Measurements from ENCODE around the gene PRPH.

DNA sequence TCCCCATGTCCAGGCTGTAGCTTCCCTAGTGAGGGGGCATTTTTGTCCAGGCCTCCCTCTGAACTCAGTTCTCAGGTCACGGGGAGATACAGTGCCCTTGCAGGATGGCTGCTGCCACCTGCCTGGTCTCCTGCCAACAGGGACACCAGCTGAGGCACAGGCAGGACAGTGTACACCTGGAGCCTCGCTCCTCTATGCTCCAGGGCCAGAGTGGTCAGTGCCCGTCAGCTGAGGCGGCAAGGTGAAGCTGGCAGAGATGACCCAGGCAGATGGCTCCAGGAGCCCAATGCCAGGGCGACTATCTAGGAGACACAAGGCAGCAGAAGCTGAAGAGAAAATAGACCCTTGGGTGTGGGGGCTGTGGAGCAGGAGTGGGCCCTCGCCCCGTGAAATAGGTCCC, 17.5 kb upstream of the PRPH start:
- TF ChIP-seq, protein P1, sequence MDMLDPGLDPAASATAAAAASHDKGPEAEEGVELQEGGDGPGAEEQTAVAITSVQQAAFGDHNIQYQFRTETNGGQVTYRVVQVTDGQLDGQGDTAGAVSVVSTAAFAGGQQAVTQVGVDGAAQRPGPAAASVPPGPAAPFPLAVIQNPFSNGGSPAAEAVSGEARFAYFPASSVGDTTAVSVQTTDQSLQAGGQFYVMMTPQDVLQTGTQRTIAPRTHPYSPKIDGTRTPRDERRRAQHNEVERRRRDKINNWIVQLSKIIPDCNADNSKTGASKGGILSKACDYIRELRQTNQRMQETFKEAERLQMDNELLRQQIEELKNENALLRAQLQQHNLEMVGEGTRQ (IDR thresholded peaks at IDR 0.05; ENCODE audit: low read depth, low read length) = no peak
- TF ChIP-seq CEBPB (IDR thresholded peaks at IDR 0.05; ENCODE audit: low read depth, low read length) (no peak), MAZ (IDR thresholded peaks at IDR 0.05; ENCODE audit: borderline replicate concordance, low read depth, low read length) (no peak), BHLHE40 (IDR thresholded peaks at IDR 0.05; ENCODE audit: low read depth, low read length) (no peak), RFX5 (IDR thresholded peaks at IDR 0.05; ENCODE audit: low read depth, low read length) (no peak), POLR2A (IDR thresholded peaks at IDR 0.05; ENCODE audit: low read depth, low read length) (no peak), RAD21 (IDR thresholded peaks at IDR 0.05; ENCODE audit: low read length) (no peak), CHD1 (IDR thresholded peaks at IDR 0.05; ENCODE audit: low read depth, low read length) (no peak), RCOR1 (IDR thresholded peaks at IDR 0.05; ENCODE audit: insufficient replicate concordance, low read length) (no peak), SMC3 (IDR thresholded peaks at IDR 0.05; ENCODE audit: low read depth, low read length) (no peak), FOS (IDR thresholded peaks at IDR 0.05; ENCODE audit: low read depth, low read length) (no peak), ELK1 (IDR thresholded peaks at IDR 0.05; ENCODE audit: borderline replicate concordance, low read depth, low read length) (no peak), MAFK (IDR thresholded peaks at IDR 0.05; ENCODE audit: low read depth, low read length) (no peak)
- TF ChIP-seq, protein P2, sequence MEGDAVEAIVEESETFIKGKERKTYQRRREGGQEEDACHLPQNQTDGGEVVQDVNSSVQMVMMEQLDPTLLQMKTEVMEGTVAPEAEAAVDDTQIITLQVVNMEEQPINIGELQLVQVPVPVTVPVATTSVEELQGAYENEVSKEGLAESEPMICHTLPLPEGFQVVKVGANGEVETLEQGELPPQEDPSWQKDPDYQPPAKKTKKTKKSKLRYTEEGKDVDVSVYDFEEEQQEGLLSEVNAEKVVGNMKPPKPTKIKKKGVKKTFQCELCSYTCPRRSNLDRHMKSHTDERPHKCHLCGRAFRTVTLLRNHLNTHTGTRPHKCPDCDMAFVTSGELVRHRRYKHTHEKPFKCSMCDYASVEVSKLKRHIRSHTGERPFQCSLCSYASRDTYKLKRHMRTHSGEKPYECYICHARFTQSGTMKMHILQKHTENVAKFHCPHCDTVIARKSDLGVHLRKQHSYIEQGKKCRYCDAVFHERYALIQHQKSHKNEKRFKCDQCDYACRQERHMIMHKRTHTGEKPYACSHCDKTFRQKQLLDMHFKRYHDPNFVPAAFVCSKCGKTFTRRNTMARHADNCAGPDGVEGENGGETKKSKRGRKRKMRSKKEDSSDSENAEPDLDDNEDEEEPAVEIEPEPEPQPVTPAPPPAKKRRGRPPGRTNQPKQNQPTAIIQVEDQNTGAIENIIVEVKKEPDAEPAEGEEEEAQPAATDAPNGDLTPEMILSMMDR (conservative IDR thresholded peaks at IDR 0.05; ENCODE audit: low read depth, low read length) = no peak
